ENCODE data around the gene DNASE1L2.

The DNASE1L2 gene

GRCh38 chr16:2287916-2288547 is 51.8 kb downstream of the DNASE1L2 start:
- Histone ChIP-seq H3K9me3 (ENCODE audit: control insufficient read depth, insufficient read depth, low read length) (no peaks in the 10 kb centered on the region), H3K27me3 (ENCODE audit: control insufficient read depth, insufficient read depth, low read length) (no peaks in the 10 kb centered on the region), H3K36me3 (ENCODE audit: control insufficient read depth, insufficient read depth, low read length) (no peaks in the 10 kb centered on the region), H3K4me3 (ENCODE audit: low read length) (no peak overlapping the region), H3K4me1 (ENCODE audit: control insufficient read depth, insufficient read depth, low read length) (no peaks in the 10 kb centered on the region), H3K27ac (ENCODE audit: low read length) (no peak overlapping the region)
- no peak for DNase-seq (ENCODE audit: low read depth, low spot score)
- WGBS (ENCODE audit: insufficient coverage, insufficient read length), result no CpG with 5 or more reads among the region's 35 CpGs

All from iPS DF 6.9 (cell line).